ENCODE measurements around the gene ANKRD29. TPM values are rescaled to one million over a fixed set of nuclear protein-coding genes. Genes with fewer than 3 reads are reported as not detected.

ANKRD29 gene
- total RNA-seq, 1 experiment from 2014 or later, result 8.2 TPM

DNA sequence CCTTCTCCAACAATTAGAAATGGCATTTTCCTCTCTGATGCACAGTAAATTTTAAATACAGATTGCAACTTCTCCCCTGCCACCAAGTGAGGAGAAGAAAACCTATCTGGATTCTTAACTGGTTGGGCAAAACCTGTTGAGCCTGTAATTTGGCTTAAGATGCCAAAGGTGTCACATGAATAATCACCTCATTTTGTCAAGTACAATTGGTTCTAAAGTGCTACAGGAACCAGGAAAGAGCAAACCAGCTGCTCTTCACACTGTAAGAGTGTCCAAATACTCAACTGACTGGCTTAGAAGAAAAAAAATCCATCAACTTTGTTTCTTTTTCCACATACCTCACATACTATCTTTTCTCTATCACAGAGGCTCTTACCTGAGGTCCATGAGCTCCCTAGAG, 111.8 kb downstream of the ANKRD29 start:
- H3K27ac Mint-ChIP-seq (ENCODE audit: unreplicated experiment), result no peak overlapping the region
- Histone ChIP-seq H3K36me3 (ENCODE audit: control insufficient read depth, insufficient read depth, low read length) (no peaks in the 10 kb centered on the region), H3K9me3 (no peaks in the 10 kb centered on the region), H3K4me1 (no peaks in the 10 kb centered on the region), H3K27me3 (replicated peaks; ENCODE audit: control insufficient read depth, insufficient read depth, low read length) (no peaks in the 10 kb centered on the region), H3K4me3 (ENCODE audit: low read depth, low read length) (no peak overlapping the region)
- ChIA-PET POLR2A (no interaction called here), CTCF (no interaction called here)
- intact Hi-C loops (cut with micrococcal nuclease; ENCODE audit: unreplicated experiment), result no loop called here
- no peaks in the 10 kb centered on the region for H3K9me3 Mint-ChIP-seq (ENCODE audit: unreplicated experiment)
- H3K27me3 Mint-ChIP-seq (ENCODE audit: insufficient read depth, unreplicated experiment), result no peaks in the 10 kb centered on the region
- DNase-seq, result no peak
- no peak for TF ChIP-seq CTCF (IDR thresholded peaks at IDR 0.05; ENCODE audit: insufficient read depth in 1 of 2, low read depth in 1 of 2, low read length in 1 of 2, severe bottlenecking in 1 of 2, unreplicated experiment in 1 of 2)
- H3K4me3 Mint-ChIP-seq (ENCODE audit: unreplicated experiment), result no peak overlapping the region
- no TSS peak for BruUV-seq (replicated peaks)
- peaks cover 41% of the 10 kb centered on the region for H3K36me3 Mint-ChIP-seq (ENCODE audit: insufficient read depth, unreplicated experiment)
- H3K4me1 Mint-ChIP-seq (ENCODE audit: low read depth, unreplicated experiment), result peaks cover 7% of the 10 kb centered on the region

Other genes starting within 250 kb of the ANKRD29 start
- gene RIOK3, start 209.6 kb downstream of the ANKRD29 start, total RNA-seq (2022), result 28.1 and 32.4 TPM in 2 replicates
- 12.1 and 12.9 TPM in 2 replicates for gene RMC1, start 159.4 kb downstream of the ANKRD29 start, total RNA-seq (2022)
- gene NPC1, start 76.4 kb downstream of the ANKRD29 start, total RNA-seq (2022), result 29.5 and 32.8 TPM in 2 replicates
- 34.6 and 37.9 TPM in 2 replicates for gene LAMA3, start 26.5 kb upstream of the ANKRD29 start, total RNA-seq (2022)

Data from Caco-2 (cell line).